CD8-positive, alpha-beta memory T cell (primary cell): Measurements from ENCODE around the gene MFAP2. TPM values are rescaled to one million over a fixed set of nuclear protein-coding genes. Genes with fewer than 3 reads are reported as not detected.

Experiments used
- CTCF ChIA-PET: fragments of 350-600 bp; sonication (Branson Sonifier 250); formaldehyde crosslinking; loops from one replicate; lab custom pipeline; 2021; ENCODE audit warnings: antibody characterized with exemption; lab: Charles Lee
- POLR2A ChIA-PET: fragments of 350-600 bp; sonication (Branson Sonifier 250); formaldehyde crosslinking; loops from one replicate; lab custom pipeline; 2021; ENCODE audit warnings: antibody characterized with exemption; lab: Charles Lee
- DNase-seq, 5 donors: peaks; one replicate each; pipeline versions ENCODE4 v3.0.0 to v3.0.0-alpha.2; 2020 to 2022; ENCODE audit warnings: mixed read lengths in 1 of 5
- H3K27ac ChIP-seq: one replicate; pipeline ENCODE4 v1.7.0; 2013; ENCODE audit warnings: low read depth, mild to moderate bottlenecking, low read length, moderate library complexity
- H3K27me3 ChIP-seq: 2 replicates; pipeline ENCODE4 v1.7.0; 2013; ENCODE audit warnings: low read length, mild to moderate bottlenecking; ENCODE audit not compliant: insufficient read depth, poor library complexity, severe bottlenecking
- H3K36me3 ChIP-seq: 2 replicates; pipeline ENCODE4 v1.7.0; 2013; ENCODE audit warnings: mild to moderate bottlenecking, low read length, moderate library complexity; ENCODE audit not compliant: insufficient read depth
- H3K4me1 ChIP-seq: 2 replicates; pipeline ENCODE4 v1.7.0; 2013; ENCODE audit warnings: mild to moderate bottlenecking, low read length, moderate library complexity; ENCODE audit not compliant: insufficient read depth
- H3K4me3 ChIP-seq: 2 replicates; pipeline ENCODE4 v1.7.0; 2013; ENCODE audit warnings: mild to moderate bottlenecking, low read length
- H3K9me3 ChIP-seq: 2 replicates; pipeline ENCODE4 v1.7.0; 2013; ENCODE audit warnings: mild to moderate bottlenecking, low read length
- H3K27ac Mint-ChIP-seq, 8 donors: one replicate each; pipeline ENCODE4 v1.8.0; 2020 to 2021; ENCODE audit warnings: mixed read lengths in 8 of 8, mild to moderate bottlenecking in 6 of 8, inconsistent platforms in 3 of 8, moderate library complexity in 3 of 8
- H3K27me3 Mint-ChIP-seq, 2 donors: one replicate each; pipeline ENCODE4 v1.8.0; 2020 to 2021; ENCODE audit warnings: mixed read lengths in 2 of 2, mild to moderate bottlenecking in 1 of 2, moderate library complexity in 1 of 2
- H3K36me3 Mint-ChIP-seq, 3 donors: one replicate each; pipeline ENCODE4 v1.8.0; 2020 to 2021; ENCODE audit warnings: mixed read lengths in 3 of 3, inconsistent platforms in 1 of 3, mild to moderate bottlenecking in 1 of 3
- H3K4me1 Mint-ChIP-seq, 3 donors: one replicate each; pipeline ENCODE4 v1.8.0; 2020 to 2021; ENCODE audit warnings: mixed read lengths in 3 of 3, inconsistent platforms in 1 of 3, mild to moderate bottlenecking in 1 of 3
- H3K4me3 Mint-ChIP-seq, 7 donors: one replicate each; pipeline ENCODE4 v1.8.0; 2020 to 2021; ENCODE audit warnings: mixed read lengths in 7 of 7, mild to moderate bottlenecking in 6 of 7, moderate library complexity in 4 of 7, inconsistent platforms in 2 of 7
- H3K9me3 Mint-ChIP-seq, 5 donors: one replicate each; pipeline ENCODE4 v1.8.0; 2020 to 2022; ENCODE audit warnings: mixed read lengths in 5 of 5, mild to moderate bottlenecking in 3 of 5, moderate library complexity in 2 of 5, inconsistent platforms in 1 of 5
- polyA plus RNA-seq: library from polyadenylated mRNA; unstranded; fragments of 300-500 nt; fragmentation: Illumina TruSeq; gene quantifications from one replicate; pipeline ENCODE4 v1.2.3, GENCODE V29; 2021
- total RNA-seq, 2 experiments: library from RNA; stranded (reverse); gene quantifications; one replicate each; pipeline ENCODE4 v1.2.3, GENCODE V29; 2021

Gene MFAP2
- total and polyA plus RNA-seq, 3 experiments from 2014 or later: 0.39 TPM; not detected in 2

GRCh38 chr1:16984717-16985116, 4.3 kb upstream of the MFAP2 start:
- POLR2A ChIA-PET: no interaction called here
- Histone ChIP-seq H3K36me3 (no peaks in the 10 kb centered on the region), H3K27me3 (peaks cover 9% of the 10 kb centered on the region), H3K9me3 (no peaks in the 10 kb centered on the region), H3K4me1 (no peaks in the 10 kb centered on the region), H3K27ac (no peak overlapping the region), H3K4me3 (no peak overlapping the region)
- H3K27me3 Mint-ChIP-seq: peaks cover 19 to 27% of the 10 kb centered on the region in 2 donors
- no peaks in the 10 kb centered on the region for H3K9me3 Mint-ChIP-seq
- H3K4me3 Mint-ChIP-seq: no peak overlapping the region
- no peak overlapping the region for H3K27ac Mint-ChIP-seq
- peaks cover 9 to 11% (median 9%) of the 10 kb centered on the region in 3 donors for H3K4me1 Mint-ChIP-seq
- CTCF ChIA-PET: no interaction called here
- no peak for DNase-seq
- H3K36me3 Mint-ChIP-seq: peaks cover 0 to 35% (median 4%) of the 10 kb centered on the region in 3 donors

GRCh38 chr1:16983649-16984048, 3.2 kb upstream of the MFAP2 start:
- Histone ChIP-seq H3K27me3 (peaks cover 9% of the 10 kb centered on the region), H3K36me3 (no peaks in the 10 kb centered on the region), H3K9me3 (no peaks in the 10 kb centered on the region), H3K27ac (no peak overlapping the region), H3K4me3 (no peak overlapping the region), H3K4me1 (no peaks in the 10 kb centered on the region)
- POLR2A ChIA-PET: no interaction called here
- no peak for DNase-seq
- Mint-ChIP-seq H3K36me3 (peaks cover 0 to 26% (median 4%) of the 10 kb centered on the region in 3 donors), H3K4me1 (peaks cover 9 to 11% (median 9%) of the 10 kb centered on the region in 3 donors), H3K27ac (peak overlapping the region in 1 of 8 donors; percentile 41), H3K27me3 (peaks cover 19 to 27% of the 10 kb centered on the region in 2 donors), H3K4me3 (no peak overlapping the region), H3K9me3 (no peaks in the 10 kb centered on the region)
- CTCF ChIA-PET: no interaction called here

- Histone ChIP-seq H3K27me3 (peaks cover 9% of the 10 kb centered on the region), H3K4me1 (no peaks in the 10 kb centered on the region), H3K27ac (no peak overlapping the region), H3K36me3 (no peaks in the 10 kb centered on the region), H3K4me3 (no peak overlapping the region), H3K9me3 (no peaks in the 10 kb centered on the region)
- peaks cover 19 to 29% of the 10 kb centered on the region in 2 donors for H3K27me3 Mint-ChIP-seq
- no peak overlapping the region for H3K27ac Mint-ChIP-seq
- ChIA-PET CTCF (no interaction called here), POLR2A (no interaction called here)
- peaks cover 0 to 21% (median 4%) of the 10 kb centered on the region in 3 donors for H3K36me3 Mint-ChIP-seq
- no peak overlapping the region for H3K4me3 Mint-ChIP-seq
- DNase-seq: no peak
- peaks cover 9 to 11% (median 9%) of the 10 kb centered on the region in 3 donors for H3K4me1 Mint-ChIP-seq
- no peaks in the 10 kb centered on the region for H3K9me3 Mint-ChIP-seq
Measured at GRCh38 chr1:16982902-16983301, 2.5 kb upstream of the MFAP2 start.

- CTCF ChIA-PET: no interaction called here
- Mint-ChIP-seq H3K27ac (peak overlapping the region in 2 of 8 donors; percentile 56 to 92), H3K4me3 (peak overlapping the region in 6 of 7 donors; percentile 69 to 84 (median 78)), H3K9me3 (no peaks in the 10 kb centered on the region), H3K4me1 (peaks cover 9 to 11% (median 9%) of the 10 kb centered on the region in 3 donors), H3K27me3 (peaks cover 19 to 31% of the 10 kb centered on the region in 2 donors), H3K36me3 (peaks cover 0 to 8% (median 4%) of the 10 kb centered on the region in 3 donors)
- no peaks in the 10 kb centered on the region for H3K4me1 ChIP-seq
- H3K36me3 ChIP-seq: no peaks in the 10 kb centered on the region
- peaks cover 9% of the 10 kb centered on the region for H3K27me3 ChIP-seq
- no peak for DNase-seq
- POLR2A ChIA-PET: no interaction called here
- no peak overlapping the region for H3K4me3 ChIP-seq
- H3K27ac ChIP-seq: no peak overlapping the region
- no peaks in the 10 kb centered on the region for H3K9me3 ChIP-seq
Measured at GRCh38 chr1:16981269-16981849, 939 bp upstream of the MFAP2 start.

- CTCF ChIA-PET: interaction anchor here (1.6 kb wide), 1 partner anchor 24 kb away, joined by 4 read pairs; no protein-coding TSS in a partner anchor
Measured at GRCh38 chr1:16979475-16980327, 719 bp downstream of the MFAP2 start.

GRCh38 chr1:16978567-16979474, 1.6 kb downstream of the MFAP2 start:
- ChIA-PET CTCF (interaction anchor here (1.6 kb wide), 1 partner anchor 23 kb away, joined by 4 read pairs; no protein-coding TSS in a partner anchor), POLR2A (no interaction called here)
- H3K4me3 Mint-ChIP-seq: peak overlapping the region in 2 of 7 donors; percentile 18 to 33

More at GRCh38 chr1:16979475-16980327, 719 bp downstream of the MFAP2 start:
- POLR2A ChIA-PET: no interaction called here
- no peak overlapping the region for H3K27ac ChIP-seq
- Mint-ChIP-seq H3K9me3 (no peaks in the 10 kb centered on the region), H3K27me3 (peaks cover 19 to 31% of the 10 kb centered on the region in 2 donors), H3K36me3 (no peaks in the 10 kb centered on the region), H3K27ac (peak overlapping the region in 1 of 8 donors; percentile 22), H3K4me1 (peaks cover 9 to 11% (median 9%) of the 10 kb centered on the region in 3 donors), H3K4me3 (peak overlapping the region in 5 of 7 donors; percentile 14 to 82 (median 33))
- H3K4me1 ChIP-seq: no peaks in the 10 kb centered on the region
- H3K4me3 ChIP-seq: no peak overlapping the region
- no peaks in the 10 kb centered on the region for H3K9me3 ChIP-seq
- no peaks in the 10 kb centered on the region for H3K36me3 ChIP-seq
- peaks cover 9% of the 10 kb centered on the region for H3K27me3 ChIP-seq
- DNase-seq: no peak

GRCh38 chr1:16978139-16978538, 2.3 kb downstream of the MFAP2 start:
- H3K27me3 Mint-ChIP-seq: peaks cover 15 to 22% of the 10 kb centered on the region in 2 donors
- no peaks in the 10 kb centered on the region for H3K9me3 ChIP-seq
- POLR2A ChIA-PET: no interaction called here
- H3K36me3 ChIP-seq: no peaks in the 10 kb centered on the region
- no peaks in the 10 kb centered on the region for H3K9me3 Mint-ChIP-seq
- no peak overlapping the region for H3K27ac ChIP-seq
- no peaks in the 10 kb centered on the region for H3K36me3 Mint-ChIP-seq
- H3K4me1 Mint-ChIP-seq: peaks cover 9 to 11% (median 9%) of the 10 kb centered on the region in 3 donors
- H3K4me3 ChIP-seq: no peak overlapping the region
- no peaks in the 10 kb centered on the region for H3K4me1 ChIP-seq
- H3K27ac Mint-ChIP-seq: no peak overlapping the region
- H3K27me3 ChIP-seq: peaks cover 9% of the 10 kb centered on the region
- CTCF ChIA-PET: interaction anchor here (1.6 kb wide), 1 partner anchor 22 kb away, joined by 4 read pairs; no protein-coding TSS in a partner anchor
- DNase-seq: no peak
- no peak overlapping the region for H3K4me3 Mint-ChIP-seq

More at GRCh38 chr1:16978567-16979474, 1.6 kb downstream of the MFAP2 start:
- H3K4me1 Mint-ChIP-seq: peaks cover 9 to 11% (median 9%) of the 10 kb centered on the region in 3 donors
- Histone ChIP-seq H3K4me3 (no peak overlapping the region), H3K27ac (no peak overlapping the region), H3K27me3 (peaks cover 9% of the 10 kb centered on the region), H3K36me3 (no peaks in the 10 kb centered on the region), H3K4me1 (no peaks in the 10 kb centered on the region), H3K9me3 (no peaks in the 10 kb centered on the region)
- peak overlapping the region in 1 of 8 donors; percentile 29 for H3K27ac Mint-ChIP-seq
- no peaks in the 10 kb centered on the region for H3K9me3 Mint-ChIP-seq
- DNase-seq: no peak
- peaks cover 19 to 29% of the 10 kb centered on the region in 2 donors for H3K27me3 Mint-ChIP-seq
- H3K36me3 Mint-ChIP-seq: no peaks in the 10 kb centered on the region
